ENCODE data around the gene COMMD10. TPM values are rescaled to one million over a fixed set of nuclear protein-coding genes. Genes with fewer than 3 reads are reported as not detected.

COMMD10 gene
- total RNA-seq, 1 donor from 2014 or later, result 28.6 TPM

DNA sequence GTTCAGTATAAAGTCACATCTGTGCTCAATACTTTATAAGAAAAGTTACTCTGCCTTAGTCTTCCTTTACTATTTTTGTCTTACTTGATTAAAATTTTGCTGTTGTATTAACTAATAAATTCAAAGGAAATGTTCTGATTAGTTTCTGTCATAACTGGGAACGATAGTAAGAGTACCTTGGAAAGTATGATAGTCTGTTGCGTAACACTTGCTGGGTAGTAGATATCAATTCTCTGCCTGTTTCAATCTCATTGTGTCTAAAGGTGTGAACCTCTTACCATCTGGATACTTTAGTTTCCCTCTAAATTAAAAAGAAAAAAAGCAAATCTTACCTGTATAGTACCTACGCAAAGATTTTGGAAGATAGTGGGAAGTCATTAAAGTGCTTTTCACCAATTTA is 48.5 kb downstream of the COMMD10 start:
- Mint-ChIP-seq H3K27me3 (no peaks in the 10 kb centered on the region), H3K27ac (no peak overlapping the region), H3K9me3 (no peaks in the 10 kb centered on the region), H3K4me1 (ENCODE audit: unreplicated experiment) (peaks cover 8% of the 10 kb centered on the region), H3K4me3 (no peak overlapping the region), H3K36me3 (no peaks in the 10 kb centered on the region)
- DNase-seq (ENCODE audit: extremely low spot score, unreplicated experiment), result no peak
- TF ChIP-seq, protein P1, sequence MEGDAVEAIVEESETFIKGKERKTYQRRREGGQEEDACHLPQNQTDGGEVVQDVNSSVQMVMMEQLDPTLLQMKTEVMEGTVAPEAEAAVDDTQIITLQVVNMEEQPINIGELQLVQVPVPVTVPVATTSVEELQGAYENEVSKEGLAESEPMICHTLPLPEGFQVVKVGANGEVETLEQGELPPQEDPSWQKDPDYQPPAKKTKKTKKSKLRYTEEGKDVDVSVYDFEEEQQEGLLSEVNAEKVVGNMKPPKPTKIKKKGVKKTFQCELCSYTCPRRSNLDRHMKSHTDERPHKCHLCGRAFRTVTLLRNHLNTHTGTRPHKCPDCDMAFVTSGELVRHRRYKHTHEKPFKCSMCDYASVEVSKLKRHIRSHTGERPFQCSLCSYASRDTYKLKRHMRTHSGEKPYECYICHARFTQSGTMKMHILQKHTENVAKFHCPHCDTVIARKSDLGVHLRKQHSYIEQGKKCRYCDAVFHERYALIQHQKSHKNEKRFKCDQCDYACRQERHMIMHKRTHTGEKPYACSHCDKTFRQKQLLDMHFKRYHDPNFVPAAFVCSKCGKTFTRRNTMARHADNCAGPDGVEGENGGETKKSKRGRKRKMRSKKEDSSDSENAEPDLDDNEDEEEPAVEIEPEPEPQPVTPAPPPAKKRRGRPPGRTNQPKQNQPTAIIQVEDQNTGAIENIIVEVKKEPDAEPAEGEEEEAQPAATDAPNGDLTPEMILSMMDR (conservative IDR thresholded peaks at IDR 0.05), result no peak

DNA sequence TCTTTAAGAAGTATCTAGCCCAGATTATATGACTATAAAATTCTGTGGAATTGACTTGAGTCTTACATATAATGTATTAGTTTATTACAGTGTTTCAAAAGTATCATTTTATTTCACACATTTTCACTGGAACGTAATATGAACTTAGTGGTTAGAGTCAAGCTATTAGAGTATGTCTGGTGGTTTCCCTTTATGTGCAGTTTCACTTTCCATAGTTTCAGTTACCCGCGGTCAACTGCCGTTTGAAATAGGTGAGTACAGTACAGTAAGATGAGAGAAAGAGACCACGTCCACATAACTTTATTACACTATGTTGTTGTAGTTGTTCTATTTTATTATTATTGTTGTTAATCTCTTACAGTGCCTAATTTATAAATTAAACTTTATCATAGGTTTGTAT is 50.5 kb downstream of the COMMD10 start:
- no peak for DNase-seq (ENCODE audit: extremely low spot score, unreplicated experiment)
- Mint-ChIP-seq H3K27ac (no peak overlapping the region), H3K4me3 (no peak overlapping the region), H3K36me3 (peaks cover 4% of the 10 kb centered on the region), H3K4me1 (ENCODE audit: unreplicated experiment) (peaks cover 8% of the 10 kb centered on the region), H3K9me3 (no peaks in the 10 kb centered on the region), H3K27me3 (no peaks in the 10 kb centered on the region)
- TF ChIP-seq, protein P1 (conservative IDR thresholded peaks at IDR 0.05), result no peak

DNA sequence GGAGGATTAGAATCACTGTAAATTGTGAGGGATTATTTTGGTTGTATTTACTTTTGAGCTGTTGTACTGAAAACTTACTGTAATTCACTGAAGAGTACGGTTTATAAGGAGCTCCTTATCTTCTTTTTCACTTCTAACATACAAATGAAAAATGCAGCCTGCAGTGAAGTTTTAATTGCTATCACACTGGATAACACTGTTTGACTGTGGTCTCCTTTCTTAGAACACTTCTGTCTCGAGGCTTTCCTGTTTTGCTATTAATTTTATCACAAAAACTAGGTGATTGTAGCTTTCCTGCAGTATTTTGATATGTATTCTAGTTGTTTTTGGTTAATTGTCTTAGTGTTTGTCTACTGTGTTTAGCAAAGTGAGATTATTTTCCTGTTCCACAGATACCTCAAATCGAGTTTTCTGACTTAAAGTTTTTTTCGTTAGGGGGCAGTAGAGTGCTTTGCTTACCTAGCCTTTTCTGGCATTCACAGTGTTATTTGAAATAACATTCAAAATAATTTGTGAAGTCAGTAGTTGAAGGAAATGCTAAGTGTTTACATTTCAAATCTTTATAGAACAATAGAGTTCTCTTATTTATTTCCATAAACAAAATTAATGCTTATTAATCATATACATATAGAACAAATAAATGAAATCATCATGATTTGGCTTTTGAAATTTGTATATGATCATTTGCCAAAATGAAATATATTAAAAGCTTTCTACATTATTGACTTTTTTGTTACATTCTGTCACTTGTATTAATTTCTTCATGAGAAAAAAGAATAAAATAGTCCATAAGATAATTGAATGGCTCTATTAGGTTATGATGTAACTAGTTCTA is 52.9 kb downstream of the COMMD10 start:
- no peak overlapping the region for H3K27ac Mint-ChIP-seq
- H3K9me3 Mint-ChIP-seq, result no peaks in the 10 kb centered on the region
- no peak for DNase-seq (ENCODE audit: extremely low spot score, unreplicated experiment)
- TF ChIP-seq, protein P1 (conservative IDR thresholded peaks at IDR 0.05), result peak; percentile 91
- no peaks in the 10 kb centered on the region for H3K27me3 Mint-ChIP-seq
- H3K36me3 Mint-ChIP-seq, result peaks cover 4% of the 10 kb centered on the region
- H3K4me1 Mint-ChIP-seq (ENCODE audit: unreplicated experiment), result peaks cover 8% of the 10 kb centered on the region
- H3K4me3 Mint-ChIP-seq, result no peak overlapping the region

DNA sequence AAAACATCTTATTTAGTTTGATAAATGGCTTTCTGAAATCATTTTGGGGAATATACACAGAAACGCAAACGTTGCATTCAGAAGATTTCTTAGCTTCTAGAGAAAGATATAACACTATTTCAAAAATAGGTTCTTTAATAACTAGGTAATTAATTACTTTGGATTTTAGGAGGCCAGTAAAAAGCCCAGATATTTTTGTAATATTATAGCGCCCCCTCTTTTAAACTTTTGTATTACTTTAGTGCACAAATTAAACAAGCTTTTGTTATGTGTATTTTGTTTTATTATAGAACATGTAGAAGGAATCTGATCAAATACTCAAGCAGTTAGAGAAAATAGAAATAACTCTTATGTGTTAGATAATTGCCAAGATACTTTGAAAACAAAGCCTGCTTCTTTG is 57.7 kb downstream of the COMMD10 start:
- Mint-ChIP-seq H3K27me3 (no peaks in the 10 kb centered on the region), H3K4me1 (ENCODE audit: unreplicated experiment) (peaks cover 4% of the 10 kb centered on the region), H3K9me3 (no peaks in the 10 kb centered on the region), H3K27ac (no peak overlapping the region), H3K4me3 (no peak overlapping the region), H3K36me3 (peaks cover 4% of the 10 kb centered on the region)
- no peak for DNase-seq (ENCODE audit: extremely low spot score, unreplicated experiment)
- TF ChIP-seq, protein P1 (conservative IDR thresholded peaks at IDR 0.05), result peak; percentile 52

DNA sequence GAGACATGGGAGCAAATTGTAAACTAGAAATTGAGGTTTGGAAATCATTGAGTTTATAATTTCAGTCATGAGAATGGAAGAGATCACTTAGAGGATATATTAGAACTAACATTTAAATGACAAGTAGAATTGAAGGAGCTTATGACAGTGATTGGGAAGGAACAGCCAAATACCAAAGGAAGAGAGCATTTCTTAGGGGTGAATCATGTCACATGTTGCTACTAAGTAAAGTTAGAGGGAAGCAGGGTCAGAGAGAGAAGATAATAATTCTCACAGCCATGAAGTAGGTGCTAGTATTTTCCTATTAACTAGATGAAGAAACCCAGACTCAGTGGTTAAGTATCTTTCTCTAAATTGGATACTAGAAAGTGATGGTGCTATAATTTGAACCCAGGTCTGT is 59.3 kb downstream of the COMMD10 start:
- Mint-ChIP-seq H3K9me3 (no peaks in the 10 kb centered on the region), H3K4me1 (ENCODE audit: unreplicated experiment) (no peaks in the 10 kb centered on the region)
- no peak for DNase-seq (ENCODE audit: extremely low spot score, unreplicated experiment)

More for the DNA sequence above, 59.3 kb downstream of the COMMD10 start:
- H3K36me3 Mint-ChIP-seq, result peaks cover 4% of the 10 kb centered on the region
- H3K27me3 Mint-ChIP-seq, result no peaks in the 10 kb centered on the region
- no peak overlapping the region for H3K27ac Mint-ChIP-seq
- H3K4me3 Mint-ChIP-seq, result no peak overlapping the region
- TF ChIP-seq, protein P1 (conservative IDR thresholded peaks at IDR 0.05), result no peak
